GM19351 (cell line): ENCODE measurements around the gene EVL.
A peak's percentile ranks its signal among the peaks of the same experiment; 100 is the strongest.

Source experiments
- ATAC-seq: cut with Tn5 transposase; IDR thresholded peaks from one replicate; pipeline ENCODE4 v1.9.1; 2021; ENCODE audit warnings: mild to moderate bottlenecking, moderate library complexity; ENCODE audit not compliant: unreplicated experiment

The EVL gene

GRCh38 chr14:100192250-100192671 lies 127.0 kb downstream of the EVL start:
- no peak for ATAC-seq

DNA sequence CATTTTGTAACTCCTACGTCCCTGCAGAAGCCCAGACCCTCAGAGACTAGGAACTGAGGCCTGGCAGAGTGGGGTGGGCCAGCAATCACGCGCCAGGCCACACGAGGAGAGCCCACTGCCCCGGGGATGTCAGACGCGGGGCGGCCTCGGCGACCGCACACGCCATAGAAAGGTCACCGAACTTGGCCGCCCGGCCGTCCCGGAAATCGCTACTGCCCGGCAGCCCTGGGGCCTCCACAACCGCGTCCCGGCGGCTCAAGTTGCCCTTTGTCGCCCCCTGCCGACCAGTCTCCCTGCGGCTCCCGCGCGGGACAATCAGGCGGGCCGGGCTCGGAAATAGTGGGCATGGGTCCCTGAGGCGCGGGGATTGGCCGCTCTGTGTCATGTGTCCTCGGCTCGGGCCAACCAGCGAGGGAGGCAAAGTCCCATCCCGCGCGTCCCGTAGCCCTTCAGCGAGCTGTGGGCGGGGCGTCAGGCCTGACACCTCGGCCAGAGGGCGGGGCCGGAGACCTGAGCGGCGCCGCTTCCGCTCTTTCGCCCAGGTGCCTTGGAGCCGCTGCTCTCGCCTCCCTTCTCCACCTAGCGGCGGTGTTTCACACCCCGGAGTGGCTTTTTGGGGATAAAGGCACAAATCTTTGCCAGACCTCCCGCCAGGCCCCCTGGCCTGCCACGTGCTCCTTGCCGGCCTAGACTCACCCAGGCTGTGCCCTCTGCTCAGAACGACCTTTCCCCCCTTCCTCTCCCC lies 127.6 kb downstream of the EVL start:
- peak; percentile 98 for ATAC-seq
